ENCODE data around the gene DAB2. TPM values are rescaled to one million over a fixed set of nuclear protein-coding genes. Genes with fewer than 3 reads are reported as not detected.

The DAB2 gene
- polyA plus RNA-seq, 1 experiment: 168 TPM

- POLR2A ChIA-PET: no interaction called here
- TF ChIP-seq, protein P1, sequence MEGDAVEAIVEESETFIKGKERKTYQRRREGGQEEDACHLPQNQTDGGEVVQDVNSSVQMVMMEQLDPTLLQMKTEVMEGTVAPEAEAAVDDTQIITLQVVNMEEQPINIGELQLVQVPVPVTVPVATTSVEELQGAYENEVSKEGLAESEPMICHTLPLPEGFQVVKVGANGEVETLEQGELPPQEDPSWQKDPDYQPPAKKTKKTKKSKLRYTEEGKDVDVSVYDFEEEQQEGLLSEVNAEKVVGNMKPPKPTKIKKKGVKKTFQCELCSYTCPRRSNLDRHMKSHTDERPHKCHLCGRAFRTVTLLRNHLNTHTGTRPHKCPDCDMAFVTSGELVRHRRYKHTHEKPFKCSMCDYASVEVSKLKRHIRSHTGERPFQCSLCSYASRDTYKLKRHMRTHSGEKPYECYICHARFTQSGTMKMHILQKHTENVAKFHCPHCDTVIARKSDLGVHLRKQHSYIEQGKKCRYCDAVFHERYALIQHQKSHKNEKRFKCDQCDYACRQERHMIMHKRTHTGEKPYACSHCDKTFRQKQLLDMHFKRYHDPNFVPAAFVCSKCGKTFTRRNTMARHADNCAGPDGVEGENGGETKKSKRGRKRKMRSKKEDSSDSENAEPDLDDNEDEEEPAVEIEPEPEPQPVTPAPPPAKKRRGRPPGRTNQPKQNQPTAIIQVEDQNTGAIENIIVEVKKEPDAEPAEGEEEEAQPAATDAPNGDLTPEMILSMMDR (IDR thresholded peaks at IDR 0.05; ENCODE audit: insufficient read depth, low read depth, low read length): no peak
- no peak overlapping the region for H3K4me3 ChIP-seq (ENCODE audit: low read depth, low read length)
- H3K27me3 ChIP-seq (ENCODE audit: control insufficient read depth, insufficient read depth, low read length): no peaks in the 10 kb centered on the region
- H3K36me3 ChIP-seq (ENCODE audit: control insufficient read depth, insufficient read depth, low read length): no peaks in the 10 kb centered on the region
- no peak for DNase-seq (ENCODE audit: low read depth)
- CTCF ChIA-PET: interaction anchor here (0.8 to 1.1 kb wide), 2 partner anchors 12 to 104 kb away, joined by 3 read pairs; no protein-coding TSS in a partner anchor
Observed at GRCh38 chr5:39443911-39444310, 19.1 kb upstream of the DAB2 start.

DNA sequence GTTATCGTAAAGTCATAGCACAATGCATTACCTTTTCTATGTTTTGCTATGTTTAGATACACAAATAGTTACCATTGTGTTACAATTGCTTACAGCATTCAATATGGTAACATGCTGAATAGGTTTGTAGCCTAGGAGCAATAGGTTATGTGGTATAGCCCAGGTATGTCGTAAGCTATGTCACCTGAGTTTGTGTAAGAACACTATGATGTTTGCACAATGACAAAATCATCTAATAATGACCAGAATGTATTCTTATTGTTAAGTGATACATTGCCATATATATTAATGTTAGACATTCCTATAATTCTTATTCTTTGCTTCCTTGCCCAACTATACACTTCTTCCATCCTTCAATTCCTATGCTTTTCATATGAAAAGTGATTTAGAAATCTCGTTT lies 18.2 kb upstream of the DAB2 start:
- ChIA-PET POLR2A (no interaction called here), CTCF (no interaction called here)
- DNase-seq (ENCODE audit: low read depth): no peak

GRCh38 chr5:39441838-39442237 lies 17.1 kb upstream of the DAB2 start:
- POLR2A ChIA-PET: no interaction called here
- no peak overlapping the region for H3K4me3 ChIP-seq (ENCODE audit: low read depth, low read length)
- no peak for DNase-seq (ENCODE audit: low read depth)
- H3K27me3 ChIP-seq (ENCODE audit: control insufficient read depth, insufficient read depth, low read length): no peaks in the 10 kb centered on the region
- CTCF ChIA-PET: interaction anchor here (1.0 to 1.8 kb wide), 3 partner anchors 10 to 105 kb away, joined by 4 to 10 read pairs (median 7); partner anchors contain the start of gene DAB2
- TF ChIP-seq, protein P1 (IDR thresholded peaks at IDR 0.05; ENCODE audit: insufficient read depth, low read depth, low read length): no peak
- no peaks in the 10 kb centered on the region for H3K36me3 ChIP-seq (ENCODE audit: control insufficient read depth, insufficient read depth, low read length)

More for the DNA sequence above, 18.2 kb upstream of the DAB2 start:
- H3K36me3 ChIP-seq (ENCODE audit: control insufficient read depth, insufficient read depth, low read length): no peaks in the 10 kb centered on the region
- no peaks in the 10 kb centered on the region for H3K27me3 ChIP-seq (ENCODE audit: control insufficient read depth, insufficient read depth, low read length)
- TF ChIP-seq, protein P1 (IDR thresholded peaks at IDR 0.05; ENCODE audit: insufficient read depth, low read depth, low read length): no peak
- H3K4me3 ChIP-seq (ENCODE audit: low read depth, low read length): no peak overlapping the region

- TF ChIP-seq, protein P1 (IDR thresholded peaks at IDR 0.05; ENCODE audit: insufficient read depth, low read depth, low read length): no peak
- ChIA-PET POLR2A (no interaction called here), CTCF (interaction anchor here (1.0 to 1.8 kb wide), 4 partner anchors 11 to 106 kb away, joined by 3 to 10 read pairs (median 6); partner anchors contain the start of gene DAB2)
- no peaks in the 10 kb centered on the region for H3K27me3 ChIP-seq (ENCODE audit: control insufficient read depth, insufficient read depth, low read length)
- H3K36me3 ChIP-seq (ENCODE audit: control insufficient read depth, insufficient read depth, low read length): no peaks in the 10 kb centered on the region
- no peak overlapping the region for H3K4me3 ChIP-seq (ENCODE audit: low read depth, low read length)
- no peak for DNase-seq (ENCODE audit: low read depth)
Observed at GRCh38 chr5:39440958-39441624, 16.3 kb upstream of the DAB2 start.

GRCh38 chr5:39440192-39440957 lies 15.6 kb upstream of the DAB2 start:
- ChIA-PET POLR2A (no interaction called here), CTCF (interaction anchor here (1.0 to 1.8 kb wide), 4 partner anchors 11 to 107 kb away, joined by 3 to 10 read pairs (median 6); partner anchors contain the start of gene DAB2)
- Histone ChIP-seq H3K4me3 (ENCODE audit: low read depth, low read length) (no peak overlapping the region), H3K36me3 (ENCODE audit: control insufficient read depth, insufficient read depth, low read length) (no peaks in the 10 kb centered on the region), H3K27me3 (ENCODE audit: control insufficient read depth, insufficient read depth, low read length) (no peaks in the 10 kb centered on the region)
- TF ChIP-seq, protein P1 (IDR thresholded peaks at IDR 0.05; ENCODE audit: insufficient read depth, low read depth, low read length): no peak
- no peak for DNase-seq (ENCODE audit: low read depth)
